Mesodermal cell (in vitro differentiated cells): Measurements from ENCODE around the gene MYPN. TPM values are rescaled to one million over a fixed set of nuclear protein-coding genes. Genes with fewer than 3 reads are reported as not detected.
"Not testable (repeated sequence)": the region's sequence is repeated elsewhere in the genome, so short reads cannot be mapped to it uniquely, and the experiment has no call there.

Experiments
- H3K27ac ChIP-seq: 2 replicates; pipeline ENCODE4 v1.7.0; 2013; ENCODE audit warnings: mild to moderate bottlenecking, low read depth, low read length, moderate library complexity; ENCODE audit not compliant: severe bottlenecking
- H3K36me3 ChIP-seq: 2 replicates; pipeline ENCODE4 v1.7.1; 2013; ENCODE audit warnings: mild to moderate bottlenecking, low read length, moderate library complexity; ENCODE audit not compliant: control insufficient read depth, insufficient read depth
- H3K4me1 ChIP-seq: one replicate; pipeline ENCODE4 v1.7.1; 2013; ENCODE audit warnings: mild to moderate bottlenecking, low read length; ENCODE audit not compliant: insufficient read depth, control insufficient read depth, poor library complexity, severe bottlenecking
- H3K4me3 ChIP-seq: 2 replicates; pipeline ENCODE4 v1.7.0; 2013; ENCODE audit warnings: low read length, control low read depth, mild to moderate bottlenecking; ENCODE audit not compliant: insufficient read depth, poor library complexity, severe bottlenecking; ENCODE audit errors: extremely low read depth
- H3K9me3 ChIP-seq: 2 replicates; pipeline ENCODE4 v1.7.1; 2013; ENCODE audit warnings: mild to moderate bottlenecking, low read length, moderate library complexity; ENCODE audit not compliant: control insufficient read depth
- WGBS, 2 experiments: methylation state at CpG; one replicate each; pipeline ENCODE4 v1.1.5; 2013; ENCODE audit warnings: missing lambda C conversion rate in 2 of 2; ENCODE audit not compliant: insufficient coverage in 2 of 2; 5-methylcytosine and 5-hydroxymethylcytosine counted together
- polyA plus RNA-seq, 2 experiments: library from polyadenylated mRNA; stranded (reverse); fragments of 50-300 nt; gene quantifications; one replicate each; pipeline ENCODE4 v1.2.3, GENCODE V29; 2013

The MYPN gene, protein sequence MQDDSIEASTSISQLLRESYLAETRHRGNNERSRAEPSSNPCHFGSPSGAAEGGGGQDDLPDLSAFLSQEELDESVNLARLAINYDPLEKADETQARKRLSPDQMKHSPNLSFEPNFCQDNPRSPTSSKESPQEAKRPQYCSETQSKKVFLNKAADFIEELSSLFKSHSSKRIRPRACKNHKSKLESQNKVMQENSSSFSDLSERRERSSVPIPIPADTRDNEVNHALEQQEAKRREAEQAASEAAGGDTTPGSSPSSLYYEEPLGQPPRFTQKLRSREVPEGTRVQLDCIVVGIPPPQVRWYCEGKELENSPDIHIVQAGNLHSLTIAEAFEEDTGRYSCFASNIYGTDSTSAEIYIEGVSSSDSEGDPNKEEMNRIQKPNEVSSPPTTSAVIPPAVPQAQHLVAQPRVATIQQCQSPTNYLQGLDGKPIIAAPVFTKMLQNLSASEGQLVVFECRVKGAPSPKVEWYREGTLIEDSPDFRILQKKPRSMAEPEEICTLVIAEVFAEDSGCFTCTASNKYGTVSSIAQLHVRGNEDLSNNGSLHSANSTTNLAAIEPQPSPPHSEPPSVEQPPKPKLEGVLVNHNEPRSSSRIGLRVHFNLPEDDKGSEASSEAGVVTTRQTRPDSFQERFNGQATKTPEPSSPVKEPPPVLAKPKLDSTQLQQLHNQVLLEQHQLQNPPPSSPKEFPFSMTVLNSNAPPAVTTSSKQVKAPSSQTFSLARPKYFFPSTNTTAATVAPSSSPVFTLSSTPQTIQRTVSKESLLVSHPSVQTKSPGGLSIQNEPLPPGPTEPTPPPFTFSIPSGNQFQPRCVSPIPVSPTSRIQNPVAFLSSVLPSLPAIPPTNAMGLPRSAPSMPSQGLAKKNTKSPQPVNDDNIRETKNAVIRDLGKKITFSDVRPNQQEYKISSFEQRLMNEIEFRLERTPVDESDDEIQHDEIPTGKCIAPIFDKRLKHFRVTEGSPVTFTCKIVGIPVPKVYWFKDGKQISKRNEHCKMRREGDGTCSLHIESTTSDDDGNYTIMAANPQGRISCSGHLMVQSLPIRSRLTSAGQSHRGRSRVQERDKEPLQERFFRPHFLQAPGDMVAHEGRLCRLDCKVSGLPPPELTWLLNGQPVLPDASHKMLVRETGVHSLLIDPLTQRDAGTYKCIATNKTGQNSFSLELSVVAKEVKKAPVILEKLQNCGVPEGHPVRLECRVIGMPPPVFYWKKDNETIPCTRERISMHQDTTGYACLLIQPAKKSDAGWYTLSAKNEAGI (N-terminal part only)
- polyA plus RNA-seq (2013, experiment 1 of 2) = 0.07 TPM
- polyA plus RNA-seq (2013, experiment 2 of 2) = not detected

DNA sequence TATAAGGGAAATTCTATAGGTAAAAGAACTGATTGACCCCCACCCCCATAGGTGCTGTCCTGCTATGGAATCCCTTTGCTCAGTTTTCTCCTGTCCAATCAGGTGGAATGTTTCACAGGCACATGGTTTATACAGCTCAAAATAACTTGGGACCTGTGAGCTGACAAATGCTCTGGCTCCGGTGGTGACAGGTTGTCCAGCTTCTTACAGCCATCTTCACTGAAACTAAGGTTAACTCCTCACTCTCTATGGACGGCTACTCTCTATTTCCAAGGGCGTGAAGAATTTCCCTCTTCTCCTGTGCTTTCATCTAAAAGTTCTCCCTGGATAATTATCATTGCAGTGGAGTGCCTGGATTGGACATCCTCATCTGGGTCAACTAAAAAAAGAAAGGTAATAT lies at the start of gene MYPN:
Gene MYPN, plus strand, starts transcription at position 158 of the 400 bp plus-strand sequence. CDS start 11,951 bp downstream, outside the sequence.
- H3K9me3 ChIP-seq = no peaks in the 10 kb centered on the region
- H3K4me1 ChIP-seq = peaks cover 4% of the 10 kb centered on the region
- H3K27ac ChIP-seq = no peak within 1 kb of the TSS
- WGBS, 2 experiments = 89 to 100% methylated on average over 1 to 3 of the region's 3 CpGs
- no peaks in the 10 kb centered on the region for H3K36me3 ChIP-seq
- H3K4me3 ChIP-seq = no peak within 1 kb of the TSS

GRCh38 chr10:68067029-68067428 lies 42.3 kb upstream of the MYPN start:
- Histone ChIP-seq H3K4me1 (no peaks in the 10 kb centered on the region), H3K4me3 (no peak overlapping the region), H3K9me3 (no peaks in the 10 kb centered on the region), H3K36me3 (peaks cover 50% of the 10 kb centered on the region), H3K27ac (no peak overlapping the region)
- 50 to 100% methylated on average over 1 to 2 of the region's 4 CpGs for WGBS, 2 experiments

- WGBS, 2 experiments = 89% methylated on average over 1 of the region's 3 CpGs; no CpG with 5 or more reads in 1 of the 2 experiments
- Histone ChIP-seq H3K4me1 (no peaks in the 10 kb centered on the region), H3K36me3 (peaks cover 47% of the 10 kb centered on the region), H3K4me3 (no peak overlapping the region), H3K27ac (no peak overlapping the region), H3K9me3 (no peaks in the 10 kb centered on the region)
Observed at GRCh38 chr10:68067508-68067907, 41.8 kb upstream of the MYPN start.

- H3K36me3 ChIP-seq = peaks cover 15% of the 10 kb centered on the region
- H3K9me3 ChIP-seq = no peaks in the 10 kb centered on the region
- H3K27ac ChIP-seq = peak overlapping the region; percentile 97
- WGBS, 2 experiments = 0% methylated on average over 1 of the region's 3 CpGs; no CpG with 5 or more reads in 1 of the 2 experiments
- H3K4me1 ChIP-seq = no peaks in the 10 kb centered on the region
- peak overlapping the region; percentile 85 for H3K4me3 ChIP-seq
Observed at GRCh38 chr10:68073631-68074030, 35.7 kb upstream of the MYPN start.

- Histone ChIP-seq H3K4me3 (peak overlapping the region; percentile 85), H3K4me1 (no peaks in the 10 kb centered on the region)
Observed at GRCh38 chr10:68074031-68074774, 35.1 kb upstream of the MYPN start.

GRCh38 chr10:68074775-68075549 lies 34.3 kb upstream of the MYPN start, which contains the start of gene HERC4:
HERC4 (minus strand) TSS chr10:68075283; CDS start chr10:68073108, 2,175 bp downstream.
- Histone ChIP-seq H3K27ac (peak within 1 kb of the TSS; percentile 97), H3K9me3 (no peaks in the 10 kb centered on the region), H3K4me3 (peak within 1 kb of the TSS; percentile 85), H3K36me3 (peaks cover 7% of the 10 kb centered on the region), H3K4me1 (no peaks in the 10 kb centered on the region)
- WGBS, 2 experiments = 1% methylated on average over 30 of the region's 64 CpGs

More at GRCh38 chr10:68074031-68074774, 35.1 kb upstream of the MYPN start:
- H3K9me3 ChIP-seq = no peaks in the 10 kb centered on the region
- peaks cover 13% of the 10 kb centered on the region for H3K36me3 ChIP-seq
- peak overlapping the region; percentile 97 for H3K27ac ChIP-seq
- WGBS, 2 experiments = 0% methylated on average over 17 to 22 of the region's 27 CpGs

DNA sequence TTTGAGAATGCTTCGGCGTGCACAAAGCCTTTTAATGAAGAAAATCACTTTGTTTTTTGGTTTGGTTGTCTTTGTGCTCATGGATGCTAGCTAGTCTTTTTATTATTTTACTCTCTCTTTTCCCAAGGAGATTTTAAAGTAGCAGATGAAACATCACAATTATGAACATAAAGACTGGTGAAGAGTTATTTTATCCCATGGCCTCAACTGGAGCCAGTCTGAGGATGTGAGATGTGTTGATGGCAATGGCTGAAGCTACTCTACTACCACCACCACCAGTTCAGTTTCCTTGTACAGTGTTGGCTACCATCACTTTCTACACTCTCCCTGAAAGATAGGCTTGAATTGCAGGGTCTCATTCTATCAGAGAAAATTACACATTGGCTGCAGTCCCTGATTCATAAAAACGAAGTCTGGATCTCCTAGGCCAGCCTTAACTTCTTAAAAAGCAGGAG lies 33.7 kb upstream of the MYPN start:
- H3K4me3 ChIP-seq = peak overlapping the region; percentile 85

DNA sequence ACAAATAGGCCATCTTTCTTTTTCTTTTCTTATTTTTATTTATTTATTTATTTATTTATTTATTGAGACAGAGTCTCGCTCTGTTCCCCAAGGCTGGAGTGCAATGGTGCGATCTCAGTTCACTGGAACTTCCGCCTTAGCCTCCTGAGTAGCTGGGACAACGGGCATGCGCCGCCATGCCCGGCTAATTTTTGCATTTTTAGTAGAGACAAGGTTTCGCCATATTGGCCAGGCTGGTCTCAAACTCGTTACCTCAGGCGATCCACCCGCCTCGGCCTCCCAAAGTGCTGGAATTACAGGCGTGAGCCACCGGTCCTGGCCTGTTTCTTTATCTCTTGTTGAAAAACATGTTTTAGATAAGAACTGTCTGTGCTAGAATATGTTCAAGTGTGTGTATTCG lies 33.2 kb upstream of the MYPN start:
- not testable (repeated sequence) for H3K4me1 ChIP-seq, H3K9me3 ChIP-seq, H3K4me3 ChIP-seq, H3K27ac ChIP-seq, H3K36me3 ChIP-seq
- 89 to 99% methylated on average over 12 to 14 of the region's 15 CpGs for WGBS, 2 experiments

More for the DNA sequence above, 33.7 kb upstream of the MYPN start:
- Histone ChIP-seq H3K4me1 (no peaks in the 10 kb centered on the region), H3K27ac (no peak overlapping the region), H3K36me3 (peaks cover 6% of the 10 kb centered on the region), H3K9me3 (no peaks in the 10 kb centered on the region)
- WGBS, 2 experiments = 6 to 33% methylated on average over 2 to 3 of the region's 3 CpGs

GRCh38 chr10:68077026-68077425 lies 32.3 kb upstream of the MYPN start:
- WGBS, 2 experiments = no CpG with 5 or more reads among the region's 5 CpGs
- Histone ChIP-seq H3K4me3 (no peak overlapping the region), H3K4me1 (no peaks in the 10 kb centered on the region), H3K36me3 (no peaks in the 10 kb centered on the region), H3K27ac (no peak overlapping the region), H3K9me3 (no peaks in the 10 kb centered on the region)
